Upper lobe of right lung (tissue), 1 donor: Measurements from ENCODE around the gene CDH10. TPM values are rescaled to one million over a fixed set of nuclear protein-coding genes. Genes with fewer than 3 reads are reported as not detected.

Source experiments
- ATAC-seq: fragments of 200-7000 bp; cut with Tn5 transposase; one replicate; pipeline ENCODE4 v1.9.1; 2020; ENCODE audit warnings: mild to moderate bottlenecking, moderate library complexity
- DNase-seq: peaks from one replicate; pipeline ENCODE4 v3.0.0-alpha.2; 2020
- H3K27ac ChIP-seq: fragments of 200-600 bp; one replicate; pipeline ENCODE4 v1.8.0; 2022
- H3K27me3 ChIP-seq: fragments of 200-600 bp; one replicate; pipeline ENCODE4 v1.8.0; 2022; ENCODE audit warnings: mild to moderate bottlenecking
- H3K36me3 ChIP-seq: fragments of 200-600 bp; one replicate; pipeline ENCODE4 v1.8.0; 2022
- H3K4me1 ChIP-seq: fragments of 200-600 bp; one replicate; pipeline ENCODE4 v1.8.0; 2022
- H3K4me3 ChIP-seq: fragments of 200-600 bp; one replicate; pipeline ENCODE4 v1.8.0; 2022; ENCODE audit warnings: mild to moderate bottlenecking
- H3K9me3 ChIP-seq: fragments of 200-600 bp; one replicate; pipeline ENCODE4 v1.8.0; 2022
- intact Hi-C: fragments of 100-400 bp; cut with DNase I; formaldehyde crosslinking; loops from one replicate; pipeline ENCODE4 v1.11.0; 2022
- total RNA-seq: library from RNA; stranded (reverse); fragmentation: NEBNext Ultra II Directional; extraction: Animal tissue kit (Norgen Biotek cat#: 25700); gene quantifications from one replicate; pipeline ENCODE4 v1.2.1, GENCODE V29; 2021
- TF ChIP-seq, protein P1 (sequence below): fragments of 200-600 bp; IDR thresholded peaks from one replicate; pipeline ENCODE4 v1.8.0; 2022; ENCODE audit warnings: antibody characterized with exemption
- donor health status: DM: no; HTN: yes; CAD: no; lungs with severe emphysema.

CDH10 gene
- total RNA-seq, 1 donor from 2014 or later: not detected

DNA sequence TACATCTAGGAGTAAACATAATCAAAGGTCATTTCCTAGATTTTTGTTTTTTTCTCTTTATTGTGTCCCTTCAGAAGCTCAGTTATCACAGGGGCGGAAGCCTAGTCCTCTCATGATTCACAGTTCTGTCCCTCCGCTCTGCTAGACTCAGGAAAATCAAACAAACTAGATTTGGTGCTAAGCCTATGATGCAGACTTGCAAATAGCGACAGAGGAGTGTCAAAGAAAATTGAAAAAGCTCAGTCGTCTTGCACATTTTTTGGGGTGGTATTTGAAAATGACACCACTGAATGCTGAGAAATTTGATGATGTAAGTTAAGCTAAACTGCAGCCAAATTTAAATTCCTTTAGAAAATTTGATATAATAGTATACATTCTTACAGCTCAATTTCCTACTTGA lies 59.0 kb downstream of the CDH10 start:
- Histone ChIP-seq H3K9me3 (no peaks in the 10 kb centered on the region), H3K4me3 (no peak overlapping the region), H3K36me3 (no peaks in the 10 kb centered on the region), H3K4me1 (no peaks in the 10 kb centered on the region), H3K27ac (no peak overlapping the region), H3K27me3 (no peaks in the 10 kb centered on the region)
- intact Hi-C loops: no loop called here
- TF ChIP-seq, protein P1, sequence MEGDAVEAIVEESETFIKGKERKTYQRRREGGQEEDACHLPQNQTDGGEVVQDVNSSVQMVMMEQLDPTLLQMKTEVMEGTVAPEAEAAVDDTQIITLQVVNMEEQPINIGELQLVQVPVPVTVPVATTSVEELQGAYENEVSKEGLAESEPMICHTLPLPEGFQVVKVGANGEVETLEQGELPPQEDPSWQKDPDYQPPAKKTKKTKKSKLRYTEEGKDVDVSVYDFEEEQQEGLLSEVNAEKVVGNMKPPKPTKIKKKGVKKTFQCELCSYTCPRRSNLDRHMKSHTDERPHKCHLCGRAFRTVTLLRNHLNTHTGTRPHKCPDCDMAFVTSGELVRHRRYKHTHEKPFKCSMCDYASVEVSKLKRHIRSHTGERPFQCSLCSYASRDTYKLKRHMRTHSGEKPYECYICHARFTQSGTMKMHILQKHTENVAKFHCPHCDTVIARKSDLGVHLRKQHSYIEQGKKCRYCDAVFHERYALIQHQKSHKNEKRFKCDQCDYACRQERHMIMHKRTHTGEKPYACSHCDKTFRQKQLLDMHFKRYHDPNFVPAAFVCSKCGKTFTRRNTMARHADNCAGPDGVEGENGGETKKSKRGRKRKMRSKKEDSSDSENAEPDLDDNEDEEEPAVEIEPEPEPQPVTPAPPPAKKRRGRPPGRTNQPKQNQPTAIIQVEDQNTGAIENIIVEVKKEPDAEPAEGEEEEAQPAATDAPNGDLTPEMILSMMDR: no peak
- DNase-seq (no peak), ATAC-seq (no peak)

DNA sequence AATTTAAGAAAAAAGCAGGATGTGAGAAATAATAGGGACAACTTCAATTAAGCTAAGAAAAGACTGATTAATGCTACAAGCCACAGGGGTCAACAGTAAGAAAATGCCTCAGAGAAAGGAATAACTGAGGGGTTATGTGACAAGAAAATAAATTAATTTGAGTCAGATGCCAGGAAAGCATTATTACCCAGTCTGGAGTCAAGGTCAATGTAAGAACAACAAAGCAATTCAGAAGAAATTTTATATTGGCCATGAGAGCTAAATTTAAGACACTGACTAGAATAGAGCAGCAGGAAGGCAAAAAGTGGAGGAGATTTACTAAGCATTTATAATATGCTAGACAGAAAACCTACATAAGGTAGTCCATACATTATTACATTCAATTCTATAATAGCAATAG lies 73.5 kb downstream of the CDH10 start:
- DNase-seq: no peak
- TF ChIP-seq, protein P1: no peak
- Histone ChIP-seq H3K27me3 (no peaks in the 10 kb centered on the region), H3K27ac (no peak overlapping the region), H3K4me1 (no peaks in the 10 kb centered on the region), H3K36me3 (no peaks in the 10 kb centered on the region), H3K4me3 (no peak overlapping the region), H3K9me3 (no peaks in the 10 kb centered on the region)
- ATAC-seq: no peak
- intact Hi-C loops: no loop called here

DNA sequence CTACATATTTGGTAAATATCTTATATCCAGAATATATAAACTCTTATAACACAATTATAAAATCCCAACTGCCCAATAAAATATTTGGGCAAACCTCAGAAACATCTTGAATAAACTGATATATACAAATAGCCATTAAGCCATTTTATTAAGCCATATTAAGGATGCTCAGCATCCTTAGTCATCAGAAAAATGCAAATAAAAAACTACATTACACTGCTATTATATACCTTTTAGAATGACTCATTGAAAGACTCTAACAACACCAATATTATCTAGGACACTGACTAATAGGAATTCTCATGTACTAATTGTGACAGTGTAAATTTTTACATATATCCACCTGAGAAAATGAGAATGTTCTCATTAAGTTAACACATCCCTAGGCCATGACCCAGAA lies 77.8 kb downstream of the CDH10 start:
- Histone ChIP-seq H3K4me3 (no peak overlapping the region), H3K27ac (no peak overlapping the region), H3K36me3 (no peaks in the 10 kb centered on the region), H3K4me1 (no peaks in the 10 kb centered on the region), H3K27me3 (no peaks in the 10 kb centered on the region), H3K9me3 (no peaks in the 10 kb centered on the region)
- ATAC-seq: no peak
- intact Hi-C loops: no loop called here
- TF ChIP-seq, protein P1: no peak
- DNase-seq: no peak

DNA sequence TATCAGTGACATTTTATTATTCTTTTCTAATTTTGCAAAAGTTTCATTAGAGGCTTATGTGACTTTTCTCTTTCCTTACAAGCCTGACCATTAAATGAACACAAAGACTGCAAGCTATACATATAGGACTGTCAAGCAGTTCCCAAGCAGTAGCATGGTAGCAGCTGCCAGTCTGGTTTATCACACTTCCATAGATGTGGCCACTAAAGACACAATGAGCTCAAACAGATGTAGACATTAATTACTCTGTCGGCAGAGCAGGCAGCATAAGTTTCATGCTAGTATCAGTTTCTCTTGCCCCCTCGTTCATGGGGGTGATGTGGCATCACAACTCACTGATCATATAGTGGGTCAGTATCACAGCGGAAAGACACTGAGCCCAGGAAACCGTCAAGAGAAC lies 89.5 kb downstream of the CDH10 start:
- H3K4me3 ChIP-seq: no peak overlapping the region
- no peaks in the 10 kb centered on the region for H3K9me3 ChIP-seq
- no peak for ATAC-seq
- H3K27me3 ChIP-seq: no peaks in the 10 kb centered on the region
- no peaks in the 10 kb centered on the region for H3K4me1 ChIP-seq
- H3K27ac ChIP-seq: no peak overlapping the region
- TF ChIP-seq, protein P1: no peak
- no peaks in the 10 kb centered on the region for H3K36me3 ChIP-seq
- no peak for DNase-seq
- intact Hi-C loops: no loop called here

DNA sequence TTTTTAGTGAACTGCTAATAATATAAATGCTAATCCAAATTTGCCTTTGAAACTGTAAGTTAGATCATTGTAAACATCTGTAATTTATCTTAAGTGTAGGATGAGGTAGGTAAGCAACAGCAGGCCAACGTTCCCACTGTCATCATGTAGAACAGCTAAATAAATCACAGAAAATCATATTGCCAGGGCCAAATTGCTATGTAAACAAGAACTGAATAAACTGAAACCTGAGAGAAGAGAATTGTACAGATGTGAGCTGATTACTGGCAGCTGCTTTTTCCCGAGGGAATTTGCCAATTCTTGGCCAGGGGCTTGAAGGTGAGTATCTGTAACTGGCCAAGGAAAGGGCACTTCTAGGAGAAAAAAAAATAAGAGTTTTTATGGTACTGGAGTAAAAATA lies 97.6 kb downstream of the CDH10 start:
- Histone ChIP-seq H3K36me3 (no peaks in the 10 kb centered on the region), H3K4me3 (no peak overlapping the region), H3K27ac (no peak overlapping the region), H3K27me3 (no peaks in the 10 kb centered on the region), H3K4me1 (no peaks in the 10 kb centered on the region), H3K9me3 (no peaks in the 10 kb centered on the region)
- TF ChIP-seq, protein P1: no peak
- no peak for DNase-seq
- intact Hi-C loops: no loop called here
- ATAC-seq: no peak

DNA sequence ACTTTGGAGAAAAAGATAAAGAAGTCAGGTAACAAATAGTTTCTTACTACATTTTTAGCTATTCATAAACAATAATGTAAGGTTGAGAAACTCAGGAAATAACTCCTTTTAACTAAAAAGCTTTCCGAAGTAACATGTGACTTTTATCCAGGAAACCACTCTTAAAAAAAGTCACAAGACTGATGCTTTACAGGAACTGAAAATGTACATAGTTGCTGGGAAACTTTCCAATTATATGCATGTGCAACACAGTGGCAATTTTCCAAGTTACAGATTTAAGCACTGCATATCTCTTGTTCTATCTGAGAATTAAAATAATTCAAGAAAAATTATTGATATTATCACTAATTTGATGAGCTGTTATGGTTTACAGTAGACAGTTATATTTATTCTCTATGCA lies 105.2 kb downstream of the CDH10 start:
- Histone ChIP-seq H3K27ac (no peak overlapping the region), H3K4me3 (no peak overlapping the region), H3K36me3 (no peaks in the 10 kb centered on the region), H3K4me1 (no peaks in the 10 kb centered on the region), H3K9me3 (no peaks in the 10 kb centered on the region), H3K27me3 (no peaks in the 10 kb centered on the region)
- DNase-seq (no peak), ATAC-seq (no peak)
- TF ChIP-seq, protein P1: no peak
- intact Hi-C loops: no loop called here
